Hematopoietic multipotent progenitor cell treated with erythropoietin and hydrocortisone succinate and interleukin-3 and kit ligand, for 15 days (in vitro differentiated cells): Measurements from ENCODE around the gene MAPRE3.

Experiments used
- DNase-seq: peaks from one replicate; pipeline ENCODE4 v3.0.0-alpha.2; 2015; ENCODE audit warnings: low spot score

The MAPRE3 gene

DNA sequence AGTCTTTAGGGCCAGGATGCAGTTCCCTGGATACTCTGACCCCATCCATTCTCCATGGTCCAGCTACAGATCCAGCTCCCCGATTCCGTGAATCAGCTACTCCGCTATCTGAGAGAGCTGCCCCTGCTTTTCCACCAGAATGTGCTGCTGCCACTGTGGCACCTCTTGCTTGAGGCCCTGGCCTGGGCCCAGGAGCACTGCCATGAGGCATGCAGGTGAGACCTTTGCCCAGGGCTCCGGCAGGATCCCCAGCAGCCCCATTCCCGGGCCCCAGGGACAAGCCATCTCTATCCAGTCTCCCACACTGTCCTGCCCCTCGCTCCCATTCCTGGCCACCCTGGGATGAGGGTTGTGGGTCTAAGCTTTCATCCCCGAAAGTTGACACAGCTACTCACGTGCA is 69.8 kb downstream of the MAPRE3 start:
- no peak for DNase-seq

- no peak for DNase-seq
Observed at GRCh38 chr2:27041752-27042151, 71.3 kb downstream of the MAPRE3 start.

GRCh38 chr2:27042159-27042661 is 71.8 kb downstream of the MAPRE3 start:
- no peak for DNase-seq

DNA sequence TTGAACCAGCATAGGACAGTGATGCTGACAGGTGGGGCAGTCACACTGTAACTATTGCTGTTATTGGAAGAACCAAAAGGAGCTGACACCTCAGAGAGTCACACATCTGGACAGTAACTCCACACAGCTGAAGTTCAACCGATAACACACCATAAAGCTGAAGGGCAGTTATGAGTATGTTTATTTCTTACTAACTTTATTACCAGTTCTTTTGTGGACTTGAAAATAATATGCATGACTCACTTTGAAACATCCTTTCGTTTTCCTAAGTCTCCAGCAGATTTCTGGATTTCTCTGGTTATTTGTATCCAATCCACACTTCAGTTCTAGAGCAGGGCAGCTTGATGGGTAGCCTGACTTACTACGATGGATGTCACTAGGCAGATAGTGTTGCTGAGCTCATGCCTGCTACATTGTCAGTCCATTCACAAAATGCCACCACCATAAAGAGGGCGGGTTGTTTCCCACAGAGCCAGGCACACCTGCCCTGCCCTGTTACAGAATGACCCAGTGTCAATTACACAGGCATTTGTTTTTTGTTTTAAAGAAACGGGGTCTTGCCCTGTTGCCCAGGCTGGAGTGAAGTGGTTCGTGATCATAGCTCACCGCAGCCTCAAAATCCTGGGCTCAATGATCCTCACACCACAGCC is 72.7 kb downstream of the MAPRE3 start:
- DNase-seq = no peak

- no peak for DNase-seq
Observed at GRCh38 chr2:27049422-27050280, 79.2 kb downstream of the MAPRE3 start.

- DNase-seq = peak; percentile 86
Observed at GRCh38 chr2:27050281-27050995, 80.0 kb downstream of the MAPRE3 start.

- DNase-seq = peak; percentile 92
Observed at GRCh38 chr2:27050996-27051901, 80.8 kb downstream of the MAPRE3 start, which contains the start of gene AGBL5. AGBL5 (plus strand) TSS chr2:27051668; CDS start chr2:27052959, 1,291 bp downstream.

DNA sequence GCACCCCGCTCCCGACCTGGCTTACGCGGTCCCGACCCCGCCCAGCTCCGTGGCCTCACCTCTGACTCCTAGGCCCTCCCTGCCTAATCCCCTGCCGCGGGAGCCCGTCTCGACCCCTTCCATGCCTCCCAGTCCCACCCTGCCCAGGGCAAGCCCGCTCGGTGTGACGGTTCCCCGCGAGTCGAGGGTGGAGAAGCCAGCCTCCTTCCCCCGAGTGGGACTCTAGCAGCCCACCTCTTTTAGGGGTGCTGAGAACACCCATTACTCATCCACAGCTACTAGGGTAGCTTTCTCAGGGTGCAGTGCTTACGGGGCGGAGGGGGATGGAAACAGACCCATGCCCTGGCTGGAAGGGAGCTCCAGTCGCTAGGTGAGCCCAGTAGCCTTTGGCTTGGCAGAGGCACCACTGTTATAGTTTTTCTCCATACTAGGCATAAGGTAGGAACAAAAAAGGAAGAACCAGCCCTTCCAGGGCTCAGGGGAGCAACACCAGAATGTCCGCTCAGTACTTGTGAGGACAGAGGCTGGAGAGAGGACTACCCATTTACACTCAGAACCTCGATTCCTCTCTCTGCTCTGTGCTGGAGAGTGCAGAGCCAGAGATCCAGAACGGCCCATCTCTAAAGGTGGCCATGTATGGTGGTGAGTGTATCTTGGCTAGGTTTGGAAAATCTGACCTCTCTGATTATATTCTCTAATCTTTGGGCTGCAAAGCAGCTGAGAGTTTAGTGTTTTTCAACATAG is 81.6 kb downstream of the MAPRE3 start:
- no peak for DNase-seq

- DNase-seq = no peak
Observed at GRCh38 chr2:27053321-27053720, 82.9 kb downstream of the MAPRE3 start.

DNA sequence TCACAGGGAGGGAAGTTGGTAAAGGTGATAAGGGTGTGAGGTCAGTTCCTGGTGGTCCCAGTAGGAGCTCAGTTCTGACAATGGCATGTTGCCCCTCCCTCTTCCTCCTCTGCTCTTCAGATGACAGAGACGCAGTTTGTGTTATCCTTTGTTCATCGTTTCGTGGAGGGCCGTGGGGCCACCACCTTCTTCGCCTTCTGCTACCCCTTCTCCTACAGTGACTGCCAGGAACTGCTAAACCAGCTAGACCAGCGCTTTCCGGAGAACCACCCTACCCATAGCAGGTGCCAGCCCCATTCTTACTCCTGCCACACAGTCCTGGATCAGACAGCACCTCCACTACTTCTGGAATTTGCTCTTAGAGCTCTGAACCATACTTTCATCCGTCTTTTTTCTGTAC is 83.3 kb downstream of the MAPRE3 start:
- no peak for DNase-seq

GRCh38 chr2:27054721-27055120 is 84.3 kb downstream of the MAPRE3 start:
- no peak for DNase-seq

DNA sequence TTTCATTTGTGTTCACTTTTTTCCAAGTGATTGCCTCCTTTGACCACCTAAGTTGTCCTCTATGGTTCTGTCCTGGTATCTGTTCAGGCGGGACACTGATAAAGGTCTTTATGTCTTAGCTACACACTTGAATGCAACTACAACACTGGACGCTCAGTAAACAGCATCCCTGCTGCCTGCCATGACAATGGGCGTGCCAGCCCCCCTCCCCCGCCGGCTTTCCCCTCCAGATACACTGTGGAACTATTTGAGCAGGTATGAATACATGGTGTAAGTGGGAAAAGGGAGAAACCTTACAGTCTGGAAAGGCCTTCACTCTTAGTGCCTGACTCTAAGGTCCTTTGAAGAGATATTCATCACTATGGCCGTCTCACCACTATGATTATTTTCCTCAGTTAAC is 86.7 kb downstream of the MAPRE3 start:
- no peak for DNase-seq

DNA sequence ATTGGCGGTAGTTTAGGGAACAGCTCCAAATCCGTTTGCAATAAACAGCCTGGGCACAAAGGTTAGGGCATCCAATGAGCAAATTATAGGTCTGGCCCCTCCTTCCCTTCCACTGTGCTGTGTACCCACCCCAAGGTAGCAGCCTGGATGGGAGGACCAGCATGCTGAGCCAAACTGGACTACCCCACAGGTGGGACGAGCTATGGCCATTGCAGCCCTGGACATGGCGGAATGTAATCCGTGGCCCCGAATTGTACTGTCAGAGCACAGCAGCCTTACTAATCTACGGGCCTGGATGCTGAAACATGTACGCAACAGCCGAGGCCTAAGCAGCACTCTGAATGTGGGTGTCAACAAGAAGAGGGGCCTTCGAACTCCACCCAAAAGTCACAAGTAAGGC is 87.8 kb downstream of the MAPRE3 start:
- DNase-seq = no peak

GRCh38 chr2:27059141-27059820 is 88.8 kb downstream of the MAPRE3 start:
- DNase-seq = no peak

DNA sequence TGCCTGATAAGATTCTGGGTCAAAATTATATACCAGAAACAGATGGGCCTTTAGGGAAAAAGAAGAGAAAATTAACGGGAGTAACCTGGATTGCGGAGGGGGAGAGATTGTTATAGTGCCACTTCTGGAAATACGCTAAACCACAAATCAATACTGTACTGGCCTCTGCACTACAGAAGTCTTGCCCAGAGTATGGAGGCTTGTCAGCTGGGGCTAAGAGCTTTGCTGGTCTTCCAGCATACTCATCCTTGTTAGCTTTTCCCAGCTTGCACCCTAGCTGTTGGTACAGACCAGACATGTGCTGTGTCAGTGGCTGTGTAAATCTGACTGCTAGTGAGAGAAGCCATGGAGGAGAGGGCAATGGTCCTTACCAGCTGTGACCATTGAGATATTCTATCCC is 89.9 kb downstream of the MAPRE3 start:
- DNase-seq = no peak

GRCh38 chr2:27065128-27065527 is 94.7 kb downstream of the MAPRE3 start:
- DNase-seq = no peak

- no peak for DNase-seq
Observed at GRCh38 chr2:27067385-27067784, 96.9 kb downstream of the MAPRE3 start.

GRCh38 chr2:27069436-27069835 is 99.0 kb downstream of the MAPRE3 start:
- DNase-seq = no peak

- no peak for DNase-seq
Observed at GRCh38 chr2:27069961-27070618, 99.7 kb downstream of the MAPRE3 start.
